GM21423 (cell line): Measurements from ENCODE around the gene GP9.

Experiments
- ATAC-seq: cut with Tn5 transposase; IDR thresholded peaks from one replicate; pipeline ENCODE4 v1.9.1; 2021; ENCODE audit warnings: mild to moderate bottlenecking, moderate library complexity; ENCODE audit not compliant: unreplicated experiment

Gene GP9

DNA sequence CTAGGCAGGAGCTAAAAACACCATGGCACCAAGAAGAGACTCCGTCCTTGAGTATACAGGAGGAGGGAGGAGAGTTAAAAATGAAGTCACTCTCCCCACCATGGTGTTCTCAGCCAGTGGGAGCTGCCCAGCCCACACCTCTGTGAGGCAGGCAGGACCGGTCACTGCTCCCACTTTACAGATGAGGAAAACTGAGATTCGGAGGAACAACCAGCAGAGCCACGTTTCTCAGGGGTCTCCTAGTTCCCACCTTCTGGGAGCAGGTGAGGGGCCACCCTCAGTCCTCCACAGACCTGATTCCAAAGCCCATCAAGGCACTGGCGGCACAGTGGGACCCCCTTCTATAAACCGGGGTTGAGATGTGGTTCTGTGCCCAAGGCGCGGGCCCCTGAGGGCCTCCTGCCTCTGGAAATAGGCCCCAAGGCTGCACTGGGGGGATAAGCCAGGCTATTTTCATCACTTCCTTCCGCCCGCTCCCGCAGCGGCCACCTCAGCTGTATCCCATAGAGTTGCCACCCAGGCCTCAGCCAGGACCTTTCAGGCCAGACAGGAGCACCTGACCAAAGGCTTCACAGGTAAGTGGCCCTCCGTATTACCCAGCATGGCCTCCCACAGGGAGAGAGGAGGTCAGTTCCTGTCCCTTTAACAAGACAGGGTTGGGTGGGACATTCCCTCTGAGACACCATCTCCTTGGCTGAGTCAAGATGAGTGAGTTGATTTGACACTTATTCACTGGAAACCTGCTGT is at the start of gene GP9:
TSS of gene GP9 (plus strand) at position 504 of the 747 bp plus-strand sequence. CDS start 961 bp downstream, outside the sequence.
- ATAC-seq = no peak

DNA sequence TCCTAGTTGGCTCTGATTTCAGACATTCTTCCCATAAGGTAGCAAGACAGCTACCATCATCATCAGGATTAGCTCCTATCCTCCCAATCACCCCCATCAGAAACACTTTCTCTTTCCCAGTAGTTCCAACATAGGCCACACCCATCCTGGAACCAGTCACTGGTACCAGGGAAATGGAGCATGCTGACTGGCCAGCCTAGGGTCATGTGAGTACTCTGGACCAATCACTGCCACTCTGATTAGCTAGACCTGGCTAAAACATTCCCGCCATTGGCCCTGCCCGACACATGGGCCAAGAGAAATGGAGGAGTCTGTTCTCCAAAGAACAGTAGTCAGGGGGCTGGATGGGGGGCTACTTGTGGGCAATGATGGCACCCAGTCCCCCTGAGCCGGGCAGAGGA is 47.1 kb upstream of the GP9 start:
- no peak for ATAC-seq

GRCh38 chr3:129014148-129014547 is 46.4 kb upstream of the GP9 start:
- no peak for ATAC-seq

- ATAC-seq = no peak
Measured at GRCh38 chr3:129014793-129015345, 45.7 kb upstream of the GP9 start.

DNA sequence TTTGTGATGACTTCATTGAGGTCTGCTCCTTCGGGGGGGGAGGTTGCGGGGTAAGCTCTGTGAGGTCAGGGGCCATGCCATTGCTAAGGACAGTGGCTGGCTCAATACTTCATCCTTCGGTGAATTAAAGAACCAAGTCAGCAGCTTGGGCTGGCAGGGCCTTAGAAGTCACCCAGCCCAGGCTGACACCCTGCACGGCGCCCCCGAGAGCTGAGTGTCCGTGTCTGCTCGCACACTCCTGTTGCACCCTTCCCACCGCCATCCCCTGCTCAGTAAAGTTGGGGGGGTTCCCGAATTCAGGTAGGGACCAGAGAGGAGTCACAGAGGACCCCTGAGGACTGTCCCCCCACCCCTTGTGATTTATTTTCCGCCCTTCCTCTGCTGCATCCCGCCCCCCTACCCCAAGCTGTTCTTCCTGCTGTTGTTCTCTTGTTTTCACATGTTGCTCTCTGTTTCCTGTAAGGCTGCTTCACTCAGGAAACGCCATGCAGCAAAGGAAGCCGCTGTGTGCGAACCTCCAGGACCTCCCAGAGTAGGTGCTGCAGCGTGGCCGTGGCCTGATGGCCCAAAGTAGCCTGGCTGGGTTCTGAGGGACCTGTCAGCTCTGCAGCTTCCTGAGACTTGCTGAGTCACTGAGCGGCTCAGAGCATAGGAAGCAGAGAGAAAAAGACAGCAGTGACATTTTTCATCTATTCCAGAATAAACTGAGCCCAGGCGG is 45.0 kb upstream of the GP9 start:
- ATAC-seq = no peak

DNA sequence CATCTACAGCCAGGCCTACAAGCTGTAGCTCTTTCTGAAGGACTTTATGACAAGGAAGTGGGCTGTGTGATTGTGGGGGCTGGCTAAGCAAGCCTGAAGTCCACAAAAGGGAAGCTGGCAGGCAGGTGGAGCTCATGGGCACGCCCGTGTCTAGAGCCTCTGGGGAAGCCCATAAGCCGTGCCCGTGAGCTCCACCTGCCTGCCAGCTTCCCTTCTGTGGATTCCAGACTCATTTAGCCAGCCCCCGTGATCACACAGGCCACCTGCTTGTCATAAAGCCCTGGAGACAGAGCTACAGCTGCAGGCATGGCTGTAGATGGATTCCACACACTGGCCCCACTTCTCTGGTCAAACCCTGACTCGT is 44.2 kb upstream of the GP9 start:
- peak; percentile 65 for ATAC-seq

GRCh38 chr3:129016720-129017483 is 43.7 kb upstream of the GP9 start:
- ATAC-seq = peak; percentile 50

GRCh38 chr3:129017484-129017899 is 43.1 kb upstream of the GP9 start:
- ATAC-seq = no peak

- no peak for ATAC-seq
Measured at GRCh38 chr3:129018271-129018670, 42.3 kb upstream of the GP9 start.

- ATAC-seq = no peak
Measured at GRCh38 chr3:129018751-129019150, 41.8 kb upstream of the GP9 start.

DNA sequence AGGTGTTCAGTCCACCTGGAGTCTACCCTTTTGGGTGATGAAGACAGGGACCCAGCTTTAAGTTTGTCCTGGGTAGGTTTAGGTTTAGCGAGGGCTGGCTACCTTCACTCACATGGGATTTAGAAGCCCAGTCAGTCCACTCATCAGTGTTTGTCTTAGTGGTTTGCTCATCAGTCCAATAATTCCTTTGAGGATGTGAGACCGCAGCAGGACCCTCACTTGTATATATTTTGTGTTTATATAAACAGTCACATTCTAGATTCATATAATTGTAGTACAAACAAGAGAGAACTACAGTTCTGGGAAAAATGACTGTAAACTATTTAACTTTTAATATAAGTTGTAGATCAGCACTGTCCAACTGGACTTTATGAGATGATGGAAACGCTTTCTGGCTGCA is 41.3 kb upstream of the GP9 start:
- no peak for ATAC-seq

- ATAC-seq = no peak
Measured at GRCh38 chr3:129020691-129021090, 39.9 kb upstream of the GP9 start.

GRCh38 chr3:129021140-129021551 is 39.4 kb upstream of the GP9 start:
- ATAC-seq = no peak

GRCh38 chr3:129022114-129023007 is 38.2 kb upstream of the GP9 start:
- ATAC-seq = no peak

- no peak for ATAC-seq
Measured at GRCh38 chr3:129023008-129023358, 37.6 kb upstream of the GP9 start.

DNA sequence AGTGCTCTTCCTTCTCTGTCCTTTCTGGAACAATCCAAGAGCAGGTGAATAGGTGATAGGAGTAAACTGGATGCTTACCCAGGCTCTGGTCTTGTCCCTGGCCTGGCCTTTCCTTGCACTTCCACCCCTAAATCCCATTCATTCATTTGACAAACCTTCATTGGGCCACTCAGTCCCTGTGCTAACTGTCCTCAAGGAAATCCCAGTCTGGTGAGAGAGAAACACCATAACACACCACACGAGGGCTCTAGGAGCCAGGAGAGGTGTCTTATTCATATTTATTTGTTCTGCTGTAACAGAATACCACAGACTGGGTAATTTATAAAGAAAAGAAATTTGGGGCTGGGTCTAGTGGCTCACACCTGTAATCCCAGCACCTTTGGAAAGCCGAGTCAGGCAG is 36.7 kb upstream of the GP9 start:
- ATAC-seq = no peak

DNA sequence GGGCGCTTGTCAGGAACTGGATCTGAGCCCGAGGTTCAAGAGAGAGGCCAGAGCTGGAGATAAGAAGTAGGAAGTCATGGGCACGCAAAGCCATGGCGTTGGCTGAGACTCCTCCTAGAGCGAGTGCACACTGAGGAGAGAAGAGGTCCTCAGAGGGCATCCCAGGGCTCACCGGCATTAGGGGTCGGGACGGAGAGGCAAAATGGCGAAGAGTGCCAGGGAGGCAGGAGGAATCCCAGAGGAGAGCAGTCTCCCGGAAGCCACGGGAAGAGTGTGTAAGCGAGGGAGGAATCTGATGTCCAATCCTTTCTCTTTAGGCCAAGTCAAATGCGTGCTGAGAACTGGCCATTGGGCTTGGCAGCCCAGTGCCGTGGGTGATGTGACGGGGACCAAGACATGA is 35.5 kb upstream of the GP9 start:
- no peak for ATAC-seq

DNA sequence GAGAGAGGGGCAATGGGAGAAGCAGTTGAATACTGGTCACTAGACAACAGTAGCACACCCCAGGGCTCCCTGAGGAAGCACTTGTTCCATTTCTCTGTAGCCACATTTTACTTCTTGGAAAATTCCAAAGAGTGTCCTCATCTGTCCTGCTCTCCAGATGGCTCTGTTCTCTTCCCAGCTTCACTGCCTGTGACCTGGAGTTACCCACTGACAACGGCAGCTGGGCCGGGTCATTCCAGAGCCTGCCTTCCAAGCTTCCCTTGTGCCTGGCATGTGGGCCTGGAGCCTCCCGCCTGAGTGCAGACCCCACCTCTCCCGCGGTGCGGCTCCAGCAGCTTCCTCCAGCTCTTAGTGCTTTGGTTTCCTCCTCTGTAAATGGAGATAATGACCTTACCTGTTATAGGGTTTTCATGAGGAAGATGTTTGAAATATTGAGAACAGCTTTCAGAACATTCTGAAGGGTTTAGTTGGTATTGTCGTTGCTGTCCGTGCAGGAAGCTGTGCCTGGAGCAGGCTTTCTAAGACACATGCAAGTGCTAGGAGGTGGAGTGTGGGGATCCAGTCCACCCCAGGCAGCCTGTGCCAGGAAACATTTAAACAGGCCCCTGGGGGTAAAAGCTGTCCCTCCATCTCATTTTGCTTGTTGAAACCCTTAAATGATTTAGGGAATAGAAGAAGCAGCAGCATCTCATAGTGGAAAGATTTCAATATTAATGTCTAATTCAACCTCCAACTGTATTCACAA is 34.7 kb upstream of the GP9 start:
- ATAC-seq = no peak

DNA sequence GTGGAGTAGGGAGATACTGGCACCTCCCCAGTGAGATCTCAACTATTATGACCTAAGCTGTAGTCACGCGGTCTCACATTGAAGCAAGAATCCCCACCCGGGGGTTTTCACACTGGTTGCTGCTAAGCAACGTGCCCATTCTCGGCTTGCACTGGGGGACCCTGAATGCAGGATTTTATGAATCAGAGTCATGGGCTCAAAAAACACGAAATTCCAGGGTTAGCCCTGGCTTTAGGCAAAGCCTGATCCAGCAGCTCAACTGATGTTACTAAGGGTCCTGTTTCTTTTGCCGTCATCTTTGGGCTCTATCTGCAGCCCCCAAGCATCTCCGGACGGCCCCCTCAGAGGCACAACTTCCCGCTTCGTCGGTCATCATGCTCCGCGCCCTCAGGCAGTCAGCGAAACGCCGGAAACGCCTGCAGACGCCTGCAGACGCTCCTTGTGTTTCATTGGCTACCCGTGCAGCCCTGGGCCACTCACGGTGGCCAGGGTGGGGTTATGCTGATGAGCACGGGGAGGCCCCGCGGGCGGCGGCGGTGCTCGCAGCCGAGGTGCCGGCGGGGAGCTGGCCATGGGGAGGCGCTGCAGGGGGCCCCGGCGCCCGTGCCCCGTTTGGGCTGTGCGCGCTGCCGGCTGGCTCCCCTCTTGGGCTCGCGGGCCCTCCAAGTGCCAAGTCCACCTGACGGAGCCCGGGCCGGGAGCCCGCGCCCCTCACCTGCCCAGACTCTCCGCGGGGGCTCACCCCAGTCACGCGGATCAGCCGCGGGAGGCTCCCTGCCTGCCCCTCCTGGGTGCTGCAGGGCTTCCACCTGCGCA is 33.6 kb upstream of the GP9 start:
- peak; percentile 98 for ATAC-seq
